Loucy (cell line): ENCODE measurements around the gene BPHL.

Experiments used
- H2AFZ ChIP-seq: fragments of 200-600 bp; sonication (generic); 2 replicates; pipeline ENCODE4 v1.6.0; 2016; ENCODE audit warnings: antibody characterized with exemption, mild to moderate bottlenecking, low read length, moderate library complexity
- H3F3A ChIP-seq: fragments of 200-600 bp; 2 replicates; pipeline ENCODE4 v1.6.0; 2016; ENCODE audit warnings: antibody characterized with exemption, low read depth, mild to moderate bottlenecking
- H3K27me3 ChIP-seq: fragments of 200-600 bp; sonication (generic); 2 replicates; pipeline ENCODE4 v1.6.1; 2014; ENCODE audit warnings: low read length, mild to moderate bottlenecking; ENCODE audit not compliant: insufficient read depth, poor library complexity, severe bottlenecking
- H3K36me3 ChIP-seq: fragments of 200-600 bp; sonication (generic); 2 replicates; pipeline ENCODE4 v1.6.1; 2016; ENCODE audit warnings: low read length; ENCODE audit not compliant: insufficient read depth
- H3K4me1 ChIP-seq: fragments of 200-600 bp; sonication (generic); 2 replicates; pipeline ENCODE4 v1.5.1; 2014; ENCODE audit warnings: low read length, mild to moderate bottlenecking; ENCODE audit not compliant: insufficient read depth, poor library complexity, severe bottlenecking
- H3K4me2 ChIP-seq: fragments of 200-600 bp; sonication (generic); 2 replicates; pipeline ENCODE4 v1.6.0; 2014; ENCODE audit warnings: antibody characterized with exemption, low read length, low read depth, mild to moderate bottlenecking; ENCODE audit not compliant: poor library complexity, severe bottlenecking
- H3K4me3 ChIP-seq: fragments of 200-600 bp; sonication (generic); 2 replicates; pipeline ENCODE4 v1.5.1; 2014; ENCODE audit warnings: low read length, mild to moderate bottlenecking, mixed read lengths; ENCODE audit not compliant: poor library complexity, severe bottlenecking
- H3K79me2 ChIP-seq: fragments of 200-600 bp; sonication (generic); 2 replicates; pipeline ENCODE4 v1.6.1; 2014; ENCODE audit warnings: low read length; ENCODE audit not compliant: insufficient read depth
- H3K9ac ChIP-seq: fragments of 200-600 bp; sonication (generic); 2 replicates; pipeline ENCODE4 v1.6.0; 2014; ENCODE audit warnings: mild to moderate bottlenecking, low read depth, low read length, moderate library complexity; ENCODE audit not compliant: poor library complexity, severe bottlenecking
- H3K9me2 ChIP-seq: fragments of 200-600 bp; sonication (generic); replicated peaks from 2 replicates; pipeline ENCODE4 v1.6.1; 2016; ENCODE audit warnings: low read depth, low read length, mixed read lengths
- H3K9me3 ChIP-seq: fragments of 200-600 bp; sonication (generic); 2 replicates; pipeline ENCODE4 v1.6.1; 2014; ENCODE audit warnings: mild to moderate bottlenecking, antibody characterized with exemption, low read length, low read depth; ENCODE audit not compliant: insufficient read depth
- H4K20me1 ChIP-seq: fragments of 200-600 bp; sonication (generic); 2 replicates; pipeline ENCODE4 v1.6.0; 2014; ENCODE audit warnings: antibody characterized with exemption, low read length, mild to moderate bottlenecking; ENCODE audit not compliant: insufficient read depth, poor library complexity, severe bottlenecking
- EZH2phosphoT487 ChIP-seq: fragments of 200-600 bp; IDR thresholded peaks from 2 replicates; pipeline ENCODE4 v1.6.1; 2018; ENCODE audit warnings: antibody characterized with exemption, mild to moderate bottlenecking, moderate library complexity, borderline replicate concordance
- TF ChIP-seq, protein P1 (sequence below): fragments of 200-600 bp; sonication (generic); conservative IDR thresholded peaks from 2 replicates; pipeline ENCODE4 v1.5.1; 2014; ENCODE audit warnings: mild to moderate bottlenecking, antibody characterized with exemption, low read length

BPHL gene

GRCh38 chr6:3190056-3190455 is 71.5 kb downstream of the BPHL start:
- no peak overlapping the region for H3K4me3 ChIP-seq
- H3F3A ChIP-seq, result no peaks in the 10 kb centered on the region
- no peaks in the 10 kb centered on the region for H3K9me3 ChIP-seq
- no peak overlapping the region for H3K4me2 ChIP-seq
- H3K9ac ChIP-seq, result no peak overlapping the region
- H3K4me1 ChIP-seq, result peaks cover 5% of the 10 kb centered on the region
- H3K27me3 ChIP-seq, result no peaks in the 10 kb centered on the region
- no peaks in the 10 kb centered on the region for H3K79me2 ChIP-seq
- H3K9me2 ChIP-seq, result no peaks in the 10 kb centered on the region
- no peaks in the 10 kb centered on the region for H3K36me3 ChIP-seq
- TF ChIP-seq, protein P1, sequence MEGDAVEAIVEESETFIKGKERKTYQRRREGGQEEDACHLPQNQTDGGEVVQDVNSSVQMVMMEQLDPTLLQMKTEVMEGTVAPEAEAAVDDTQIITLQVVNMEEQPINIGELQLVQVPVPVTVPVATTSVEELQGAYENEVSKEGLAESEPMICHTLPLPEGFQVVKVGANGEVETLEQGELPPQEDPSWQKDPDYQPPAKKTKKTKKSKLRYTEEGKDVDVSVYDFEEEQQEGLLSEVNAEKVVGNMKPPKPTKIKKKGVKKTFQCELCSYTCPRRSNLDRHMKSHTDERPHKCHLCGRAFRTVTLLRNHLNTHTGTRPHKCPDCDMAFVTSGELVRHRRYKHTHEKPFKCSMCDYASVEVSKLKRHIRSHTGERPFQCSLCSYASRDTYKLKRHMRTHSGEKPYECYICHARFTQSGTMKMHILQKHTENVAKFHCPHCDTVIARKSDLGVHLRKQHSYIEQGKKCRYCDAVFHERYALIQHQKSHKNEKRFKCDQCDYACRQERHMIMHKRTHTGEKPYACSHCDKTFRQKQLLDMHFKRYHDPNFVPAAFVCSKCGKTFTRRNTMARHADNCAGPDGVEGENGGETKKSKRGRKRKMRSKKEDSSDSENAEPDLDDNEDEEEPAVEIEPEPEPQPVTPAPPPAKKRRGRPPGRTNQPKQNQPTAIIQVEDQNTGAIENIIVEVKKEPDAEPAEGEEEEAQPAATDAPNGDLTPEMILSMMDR, result no peak
- no peak for TF ChIP-seq EZH2phosphoT487
- H4K20me1 ChIP-seq, result no peaks in the 10 kb centered on the region
- H2AFZ ChIP-seq, result no peak overlapping the region

DNA sequence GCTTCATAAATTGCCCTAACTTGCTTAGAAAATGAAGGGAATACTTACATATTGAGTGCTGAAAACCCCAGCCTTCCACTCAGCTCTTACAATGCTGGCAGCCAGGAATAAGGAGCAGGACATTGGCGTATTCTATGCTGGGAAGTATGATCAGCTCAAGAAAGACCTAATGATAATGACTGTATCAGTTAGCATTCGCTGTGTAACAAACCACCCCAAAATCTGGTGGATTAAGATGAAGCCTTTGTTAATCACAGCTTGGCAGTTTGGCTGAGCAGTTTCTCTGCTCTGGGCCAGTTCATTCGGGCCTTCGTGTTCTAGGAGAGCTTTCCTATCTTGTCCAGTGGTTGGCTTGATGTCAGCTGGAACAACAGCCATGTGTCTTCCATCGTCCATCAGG is 72.3 kb downstream of the BPHL start:
- H3K9me2 ChIP-seq, result no peaks in the 10 kb centered on the region

DNA sequence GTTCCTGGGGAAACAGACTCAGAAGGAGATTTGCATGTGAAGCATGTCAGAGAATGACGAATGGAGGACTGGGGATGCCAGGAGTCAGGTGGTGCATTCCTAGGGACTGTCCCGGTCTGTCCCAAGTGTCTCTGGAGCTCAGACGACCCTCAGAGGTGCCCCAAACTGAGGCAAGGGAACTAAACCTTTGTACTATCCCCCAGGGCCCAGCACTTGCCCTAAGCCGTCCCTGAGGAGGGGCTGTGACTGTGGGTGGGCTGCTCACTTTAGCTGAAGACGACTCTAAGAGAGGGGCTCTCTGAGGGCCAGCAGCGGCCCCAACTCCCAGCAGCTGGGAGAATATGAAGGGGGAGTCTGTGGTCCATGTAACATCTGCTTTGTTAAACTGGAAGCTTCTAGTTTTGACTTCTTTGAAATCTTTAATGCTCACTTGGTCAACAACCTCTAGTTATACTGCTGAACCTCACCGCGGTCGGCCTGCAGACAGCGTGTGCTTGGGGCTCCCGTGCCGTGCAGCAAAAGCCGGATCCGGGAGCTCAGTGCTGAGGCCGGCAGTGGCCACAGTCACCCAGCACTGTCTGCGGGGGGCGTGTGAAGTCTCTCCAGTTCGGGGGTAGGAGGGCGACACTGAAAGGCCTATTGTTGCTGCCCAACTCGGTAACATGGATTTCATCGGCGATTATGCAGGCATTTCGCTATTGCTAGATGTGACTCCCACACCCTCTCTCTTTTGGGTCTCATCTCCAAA is 74.8 kb downstream of the BPHL start:
- H3K4me2 ChIP-seq, result no peak overlapping the region
- no peaks in the 10 kb centered on the region for H3K79me2 ChIP-seq
- H3K9me3 ChIP-seq, result no peaks in the 10 kb centered on the region
- no peaks in the 10 kb centered on the region for H3K36me3 ChIP-seq
- H3K27me3 ChIP-seq, result no peaks in the 10 kb centered on the region
- H3K9ac ChIP-seq, result no peak overlapping the region
- H2AFZ ChIP-seq, result no peak overlapping the region
- no peak overlapping the region for H3K4me3 ChIP-seq
- H3K9me2 ChIP-seq, result no peaks in the 10 kb centered on the region
- no peaks in the 10 kb centered on the region for H3F3A ChIP-seq
- no peaks in the 10 kb centered on the region for H4K20me1 ChIP-seq
- TF ChIP-seq, protein P1, result no peak
- no peak for TF ChIP-seq EZH2phosphoT487
- peaks cover 5% of the 10 kb centered on the region for H3K4me1 ChIP-seq

More for the DNA sequence above, 72.3 kb downstream of the BPHL start:
- H3F3A ChIP-seq, result no peaks in the 10 kb centered on the region
- H3K4me3 ChIP-seq, result no peak overlapping the region
- no peaks in the 10 kb centered on the region for H4K20me1 ChIP-seq
- no peak overlapping the region for H3K9ac ChIP-seq
- H3K79me2 ChIP-seq, result no peaks in the 10 kb centered on the region
- H3K4me1 ChIP-seq, result peaks cover 5% of the 10 kb centered on the region
- TF ChIP-seq, protein P1, result no peak
- TF ChIP-seq EZH2phosphoT487, result no peak
- no peaks in the 10 kb centered on the region for H3K27me3 ChIP-seq
- H3K36me3 ChIP-seq, result no peaks in the 10 kb centered on the region
- no peak overlapping the region for H3K4me2 ChIP-seq
- no peak overlapping the region for H2AFZ ChIP-seq
- H3K9me3 ChIP-seq, result no peaks in the 10 kb centered on the region
